Peyer's patch (tissue), 4 donors: Measurements from ENCODE around the gene CDRT4.

Source experiments
- POLR2A ChIP-seq, 2 donors: fragments of 450-650 bp; IDR thresholded peaks; one replicate each; pipeline ENCODE4 v1.5.1; 2017; ENCODE audit warnings: antibody characterized with exemption in 2 of 2, mild to moderate bottlenecking in 2 of 2, moderate library complexity in 2 of 2
- TF ChIP-seq, protein P1 (sequence below), 6 experiments: fragments of 450-650 bp in 4 of 6; fragments of 200-600 bp in 2 of 6; sonication (generic) in 1 of 6; IDR thresholded peaks; one replicate each; pipeline ENCODE4 v1.5.1; 2017 to 2019; ENCODE audit warnings: antibody characterized with exemption in 6 of 6, mild to moderate bottlenecking in 3 of 6, moderate library complexity in 1 of 6

DNA sequence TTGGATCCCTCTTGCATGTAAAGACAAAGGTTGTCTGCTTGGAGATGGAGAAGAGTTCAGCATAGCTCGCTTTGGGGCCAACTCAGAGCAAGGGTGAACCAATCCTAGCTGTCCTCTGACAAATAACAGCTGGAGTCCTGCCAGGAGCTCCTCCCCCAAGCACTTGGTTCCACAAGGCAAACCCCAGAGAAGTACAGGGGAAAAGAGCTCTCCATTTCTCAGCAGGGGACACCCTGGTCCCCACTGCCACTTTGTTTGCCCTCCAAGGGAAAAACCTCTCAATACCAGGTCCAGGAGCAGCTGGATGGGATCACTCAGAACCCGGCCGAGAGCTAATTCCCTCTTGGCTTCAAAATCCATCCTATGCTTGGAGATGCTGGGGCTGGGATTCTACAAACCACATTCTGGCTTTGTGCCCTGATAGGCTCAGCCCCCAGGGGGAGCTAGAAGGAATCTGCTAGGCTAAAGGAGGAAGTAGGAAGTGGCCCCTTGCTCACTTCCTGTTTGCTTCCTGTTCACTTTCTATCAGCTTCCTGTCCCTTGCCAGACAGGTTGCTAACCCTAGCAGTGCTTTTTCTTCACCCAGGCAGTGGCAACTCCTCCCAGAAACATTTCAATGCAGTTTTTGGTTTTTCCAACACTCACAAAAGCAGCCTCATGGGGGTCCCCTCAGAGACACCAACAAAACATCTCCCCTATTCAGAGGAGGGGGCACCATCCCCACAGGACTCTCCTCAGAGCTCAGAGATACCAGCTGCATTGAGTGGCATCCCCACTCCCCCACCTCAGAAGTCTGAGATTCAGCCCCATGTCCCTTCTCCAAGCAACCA lies 30.7 kb downstream of the CDRT4 start:
- no peak for TF ChIP-seq POLR2A (IDR thresholded peaks at IDR 0.05)
- TF ChIP-seq, protein P1, sequence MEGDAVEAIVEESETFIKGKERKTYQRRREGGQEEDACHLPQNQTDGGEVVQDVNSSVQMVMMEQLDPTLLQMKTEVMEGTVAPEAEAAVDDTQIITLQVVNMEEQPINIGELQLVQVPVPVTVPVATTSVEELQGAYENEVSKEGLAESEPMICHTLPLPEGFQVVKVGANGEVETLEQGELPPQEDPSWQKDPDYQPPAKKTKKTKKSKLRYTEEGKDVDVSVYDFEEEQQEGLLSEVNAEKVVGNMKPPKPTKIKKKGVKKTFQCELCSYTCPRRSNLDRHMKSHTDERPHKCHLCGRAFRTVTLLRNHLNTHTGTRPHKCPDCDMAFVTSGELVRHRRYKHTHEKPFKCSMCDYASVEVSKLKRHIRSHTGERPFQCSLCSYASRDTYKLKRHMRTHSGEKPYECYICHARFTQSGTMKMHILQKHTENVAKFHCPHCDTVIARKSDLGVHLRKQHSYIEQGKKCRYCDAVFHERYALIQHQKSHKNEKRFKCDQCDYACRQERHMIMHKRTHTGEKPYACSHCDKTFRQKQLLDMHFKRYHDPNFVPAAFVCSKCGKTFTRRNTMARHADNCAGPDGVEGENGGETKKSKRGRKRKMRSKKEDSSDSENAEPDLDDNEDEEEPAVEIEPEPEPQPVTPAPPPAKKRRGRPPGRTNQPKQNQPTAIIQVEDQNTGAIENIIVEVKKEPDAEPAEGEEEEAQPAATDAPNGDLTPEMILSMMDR (IDR thresholded peaks at IDR 0.05): peak in 4 of 6 experiments; percentile 16 to 29 (median 24)
